ENCODE measurements around the gene PSMA5. TPM values are rescaled to one million over a fixed set of nuclear protein-coding genes. Genes with fewer than 3 reads are reported as not detected.

PSMA5 gene
- total RNA-seq, 4 donors from 2014 or later, result 63.5 to 82.5 (median 78.2) TPM

DNA sequence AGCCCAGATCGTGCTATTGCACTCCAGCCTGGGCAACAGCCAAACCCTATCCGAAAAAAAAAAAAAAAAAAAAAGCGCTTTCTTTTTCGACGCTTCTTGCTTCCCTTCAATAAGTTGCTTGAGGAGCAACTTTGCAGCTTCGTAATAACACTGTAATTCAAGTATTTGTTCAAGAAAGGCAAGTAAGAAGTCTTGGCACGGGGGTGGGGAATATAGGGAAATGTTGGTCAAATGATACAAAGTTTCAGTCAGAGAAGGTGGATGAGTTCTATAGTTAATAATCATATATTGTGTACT lies 871 bp upstream of the PSMA5 start:
- Histone ChIP-seq H3K27me3 (no peaks in the 10 kb centered on the region), H3K4me3 (peak overlapping the region; percentile 86 to 90 (median 88)), H3K36me3 (no peaks in the 10 kb centered on the region), H3K9me3 (no peaks in the 10 kb centered on the region), H3K4me1 (peaks cover 35 to 42% of the 10 kb centered on the region in 2 donors), H3K27ac (peak overlapping the region; percentile 89 to 97 (median 95))
- in situ Hi-C loops (cut with MboI; ENCODE audit: low sequenced_read_pairs in 4 of 4), result no loop called here
- TF ChIP-seq, protein P1, sequence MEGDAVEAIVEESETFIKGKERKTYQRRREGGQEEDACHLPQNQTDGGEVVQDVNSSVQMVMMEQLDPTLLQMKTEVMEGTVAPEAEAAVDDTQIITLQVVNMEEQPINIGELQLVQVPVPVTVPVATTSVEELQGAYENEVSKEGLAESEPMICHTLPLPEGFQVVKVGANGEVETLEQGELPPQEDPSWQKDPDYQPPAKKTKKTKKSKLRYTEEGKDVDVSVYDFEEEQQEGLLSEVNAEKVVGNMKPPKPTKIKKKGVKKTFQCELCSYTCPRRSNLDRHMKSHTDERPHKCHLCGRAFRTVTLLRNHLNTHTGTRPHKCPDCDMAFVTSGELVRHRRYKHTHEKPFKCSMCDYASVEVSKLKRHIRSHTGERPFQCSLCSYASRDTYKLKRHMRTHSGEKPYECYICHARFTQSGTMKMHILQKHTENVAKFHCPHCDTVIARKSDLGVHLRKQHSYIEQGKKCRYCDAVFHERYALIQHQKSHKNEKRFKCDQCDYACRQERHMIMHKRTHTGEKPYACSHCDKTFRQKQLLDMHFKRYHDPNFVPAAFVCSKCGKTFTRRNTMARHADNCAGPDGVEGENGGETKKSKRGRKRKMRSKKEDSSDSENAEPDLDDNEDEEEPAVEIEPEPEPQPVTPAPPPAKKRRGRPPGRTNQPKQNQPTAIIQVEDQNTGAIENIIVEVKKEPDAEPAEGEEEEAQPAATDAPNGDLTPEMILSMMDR (IDR thresholded peaks at IDR 0.05 in 4 of 5, conservative IDR thresholded peaks at IDR 0.05 in 1 of 5), result no peak
- no peak for TF ChIP-seq POLR2A (IDR thresholded peaks at IDR 0.05)
- intact Hi-C loops (cut with DNase I; ENCODE audit: low total_unique reads), result loop anchor here (2.0 to 5.0 kb wide), 2 partner anchors 105 to 212 kb away; no protein-coding TSS in a partner anchor
- ATAC-seq (no peak), DNase-seq (no peak)

DNA sequence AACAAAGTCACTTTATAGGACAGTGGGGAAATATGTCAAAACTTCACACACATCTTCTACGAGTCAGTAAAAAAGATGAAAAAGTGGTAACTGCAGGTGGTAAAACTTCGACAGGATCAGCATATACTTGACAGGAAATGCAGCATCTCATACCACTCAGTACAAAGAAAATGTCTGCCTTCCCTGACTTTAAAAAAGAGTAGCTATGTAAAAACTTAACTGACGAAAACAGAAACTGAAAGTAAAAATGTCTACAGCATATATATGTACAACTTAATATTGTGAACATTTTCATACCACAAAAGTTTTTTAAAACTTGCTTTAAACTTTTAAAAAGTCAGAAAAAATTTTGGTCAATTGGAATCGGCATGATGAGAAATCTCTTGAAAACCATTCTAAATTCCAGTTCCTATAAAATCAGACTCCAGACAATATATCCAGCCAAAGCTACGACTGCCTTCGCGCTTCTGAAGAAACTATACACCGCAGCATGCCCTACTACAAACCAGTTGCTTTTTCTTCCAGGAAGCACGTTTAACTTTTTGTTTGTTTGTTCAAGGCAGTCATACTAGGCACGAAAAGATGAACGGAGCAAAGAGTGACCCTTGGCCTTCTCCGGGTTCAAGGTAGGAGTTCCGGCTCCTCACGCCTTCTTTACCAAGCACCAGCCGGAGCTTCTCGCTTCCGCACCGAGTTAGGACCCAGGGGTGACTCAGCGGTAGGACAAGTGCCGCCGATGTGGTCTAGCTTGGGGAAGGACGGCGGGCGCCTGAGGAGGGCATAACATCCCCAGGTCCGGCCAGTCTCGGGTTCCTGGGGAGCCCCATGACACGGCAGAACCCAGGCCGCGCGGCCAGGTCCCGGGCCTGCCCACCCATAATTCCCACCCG lies 612 bp downstream of the PSMA5 start:
- in situ Hi-C loops (cut with MboI; ENCODE audit: low sequenced_read_pairs in 4 of 4), result no loop called here
- Histone ChIP-seq H3K4me1 (peaks cover 35 to 42% of the 10 kb centered on the region in 2 donors), H3K4me3 (peak overlapping the region; percentile 86 to 90 (median 88)), H3K9me3 (no peaks in the 10 kb centered on the region), H3K36me3 (peaks cover 0 to 10% of the 10 kb centered on the region in 2 donors), H3K27ac (peak overlapping the region; percentile 89 to 97 (median 95)), H3K27me3 (no peaks in the 10 kb centered on the region)
- ATAC-seq (peak; percentile 46 to 57), DNase-seq (peak in 1 of 2 donors; percentile 57)
- intact Hi-C loops (cut with DNase I; ENCODE audit: low total_unique reads), result loop anchor here (1.0 to 5.0 kb wide), 3 partner anchors 41 to 211 kb away; partner anchors contain the start of gene SYPL2
- no peak for TF ChIP-seq POLR2A (IDR thresholded peaks at IDR 0.05)
- TF ChIP-seq, protein P1 (IDR thresholded peaks at IDR 0.05 in 4 of 5, conservative IDR thresholded peaks at IDR 0.05 in 1 of 5), result no peak

DNA sequence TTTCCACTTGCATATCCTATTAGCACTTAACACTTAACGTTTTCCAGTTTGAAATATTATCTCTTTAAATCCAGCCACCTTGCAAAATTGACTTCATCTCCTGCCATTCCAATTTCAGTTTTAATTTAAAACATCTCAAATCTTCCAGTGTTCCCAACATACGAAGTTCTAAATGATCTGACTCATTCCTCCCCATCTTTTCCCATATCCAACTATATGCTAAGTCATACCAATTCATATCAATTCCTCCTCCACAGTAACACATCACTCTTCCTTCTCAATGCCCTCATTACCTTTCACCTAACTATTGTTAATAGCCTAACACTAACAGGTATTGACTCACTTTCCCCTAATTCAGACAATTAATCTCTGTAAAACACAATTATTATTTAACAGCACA lies 2.8 kb downstream of the PSMA5 start:
- Histone ChIP-seq H3K9me3 (no peaks in the 10 kb centered on the region), H3K27me3 (no peaks in the 10 kb centered on the region), H3K4me3 (no peak overlapping the region), H3K27ac (peak overlapping the region; percentile 89 to 97 (median 95)), H3K4me1 (peaks cover 35 to 42% of the 10 kb centered on the region in 2 donors), H3K36me3 (peaks cover 0 to 32% of the 10 kb centered on the region in 2 donors)
- in situ Hi-C loops (cut with MboI; ENCODE audit: low sequenced_read_pairs in 4 of 4) (no loop called here), intact Hi-C loops (cut with DNase I; ENCODE audit: low total_unique reads) (no loop called here)
- ATAC-seq (no peak), DNase-seq (no peak)
- TF ChIP-seq, protein P1 (IDR thresholded peaks at IDR 0.05 in 4 of 5, conservative IDR thresholded peaks at IDR 0.05 in 1 of 5), result no peak
- no peak for TF ChIP-seq POLR2A (IDR thresholded peaks at IDR 0.05)

GRCh38 chr1:109412551-109412950 lies 13.7 kb downstream of the PSMA5 start:
- ATAC-seq (no peak), DNase-seq (no peak)
- H3K9me3 ChIP-seq, result no peaks in the 10 kb centered on the region
- TF ChIP-seq POLR2A (IDR thresholded peaks at IDR 0.05), result no peak
- TF ChIP-seq, protein P1 (IDR thresholded peaks at IDR 0.05 in 4 of 5, conservative IDR thresholded peaks at IDR 0.05 in 1 of 5), result no peak
- H3K36me3 ChIP-seq, result peaks cover 16 to 80% of the 10 kb centered on the region in 2 donors
- intact Hi-C loops (cut with DNase I; ENCODE audit: low total_unique reads), result no loop called here
- in situ Hi-C loops (cut with MboI; ENCODE audit: low sequenced_read_pairs in 4 of 4), result no loop called here
- H3K4me3 ChIP-seq, result no peak overlapping the region
- no peaks in the 10 kb centered on the region for H3K27me3 ChIP-seq
- peaks cover 16 to 17% of the 10 kb centered on the region in 2 donors for H3K4me1 ChIP-seq
- no peak overlapping the region for H3K27ac ChIP-seq

All from gastrocnemius medialis (tissue), 4 donors.